ENCODE results near the gene PDE4D. TPM values are rescaled to one million over a fixed set of nuclear protein-coding genes. Genes with fewer than 3 reads are reported as not detected.

PDE4D gene
- total and polyA plus RNA-seq, 10 of the 15 experiments (the other 5 are each of a cell fraction or from before 2014, with no cell fraction given) = 0.87 to 4.1 (median 2.2) TPM

DNA sequence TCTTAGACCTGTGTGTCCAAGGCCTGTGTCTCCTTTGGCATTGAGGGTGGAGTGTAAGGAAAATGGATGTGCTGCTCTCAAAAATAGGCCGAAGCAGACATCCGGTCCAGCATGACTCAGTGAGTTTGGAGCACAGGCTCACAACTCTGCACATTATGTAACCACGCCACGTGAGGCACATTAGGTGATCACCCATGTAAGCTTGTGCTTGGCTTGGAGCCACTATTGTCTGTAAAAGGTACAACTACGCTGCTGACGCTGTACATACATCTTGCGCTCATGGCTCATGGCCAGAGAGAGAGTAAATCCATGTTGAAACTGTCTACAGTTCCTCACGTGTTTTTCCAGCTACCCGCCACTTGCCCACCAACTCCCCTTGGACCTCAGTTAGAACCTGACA lies 177.5 kb downstream of the PDE4D start (continued):
- no peak for TF ChIP-seq BMI1 (IDR thresholded peaks at IDR 0.05; ENCODE audit: borderline replicate concordance)
- TF ChIP-seq SIN3A (IDR thresholded peaks at IDR 0.05; ENCODE audit: low read depth, low read length) = no peak
- no peak for TF ChIP-seq MXI1 (IDR thresholded peaks at IDR 0.05; ENCODE audit: low read depth, low read length)

DNA sequence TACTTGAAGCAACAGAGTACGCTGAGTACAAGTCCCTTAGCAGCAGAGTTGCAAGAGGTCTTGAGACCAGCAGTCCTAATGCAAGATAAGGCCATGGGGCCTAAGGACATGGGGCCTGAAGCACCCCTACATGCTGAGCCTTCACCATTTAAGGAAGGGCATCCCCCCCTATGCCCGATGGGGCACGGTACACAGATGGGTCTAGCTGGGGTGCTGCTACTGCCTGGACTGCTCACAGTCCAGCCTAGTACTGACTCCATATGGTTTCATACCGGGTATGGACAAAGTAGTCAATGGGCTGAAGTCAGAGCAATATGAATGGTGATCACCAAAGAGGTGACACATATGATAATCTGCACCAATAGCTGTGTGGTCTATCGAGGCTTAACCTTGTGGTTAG lies 178.3 kb downstream of the PDE4D start:
- ChIA-PET RAD21 (ENCODE audit: unreplicated experiment) (no interaction called here), CTCF (interaction anchor here (1.5 kb wide), 1 partner anchor 42 kb away, joined by 4 read pairs; no protein-coding TSS in a partner anchor), SMC1A (ENCODE audit: uncharacterized antibody, unreplicated experiment) (no interaction called here), POLR2A (no interaction called here)
- H3K4me3 ChIP-seq = no peak overlapping the region
- H3K27ac ChIP-seq (ENCODE audit: control insufficient read depth, insufficient read depth) = no peak overlapping the region
- no peaks in the 10 kb centered on the region for H3K36me3 ChIP-seq (ENCODE audit: control insufficient read depth in 2 of 2, insufficient read depth in 2 of 2, low read length in 1 of 2)
- no TSS peak for BruUV-seq (replicated peaks)
- in situ Hi-C loops (cut with MboI) = no loop called here
- FAIRE-seq (no peak), DNase-seq (ENCODE audit: low read depth, low spot score) (no peak), ATAC-seq (no peak)
- H3K9me3 ChIP-seq (replicated peaks; ENCODE audit: control insufficient read depth, insufficient read depth, low read length) = no peaks in the 10 kb centered on the region; the same call in 2 of the 3 replicates
- no peaks in the 10 kb centered on the region for H3K79me2 ChIP-seq (ENCODE audit: control insufficient read depth, insufficient read depth, low read length)
- 48% methylated on average over 5 of the region's 5 CpGs for WGBS (ENCODE audit: insufficient coverage, insufficient replicate concordance, low lambda C conversion rate, missing lambda C conversion rate)
- no peak overlapping the region for H3K9ac ChIP-seq (ENCODE audit: control insufficient read depth, insufficient read depth, low read length)
- intact Hi-C loops (cut with micrococcal nuclease; ENCODE audit: unreplicated experiment) = no loop called here
- no peak overlapping the region for H3K4me2 ChIP-seq (ENCODE audit: control insufficient read depth, insufficient read depth)
- no peaks in the 10 kb centered on the region for H4K20me1 ChIP-seq (ENCODE audit: control insufficient read depth, insufficient read depth)
- no peak overlapping the region for H2AFZ ChIP-seq (ENCODE audit: control insufficient read depth, low read depth, low read length)
- no peaks in the 10 kb centered on the region for H3K27me3 ChIP-seq (replicated peaks in 1 of 2; ENCODE audit: control insufficient read depth in 2 of 2, insufficient read depth in 2 of 2, low read length in 1 of 2)
- H3K4me1 ChIP-seq (ENCODE audit: control insufficient read depth, insufficient read depth, low read length) = no peaks in the 10 kb centered on the region
- TF ChIP-seq EED (IDR thresholded peaks at IDR 0.05; ENCODE audit: low read depth) (no peak), ZZZ3 (IDR thresholded peaks at IDR 0.05; ENCODE audit: control insufficient read depth, insufficient read length, low read depth) (no peak), SMAD5 (IDR thresholded peaks at IDR 0.05; ENCODE audit: low read depth) (no peak), CEBPB (IDR thresholded peaks at IDR 0.05; ENCODE audit: borderline replicate concordance in 1 of 2, low read depth in 2 of 2, low read length in 2 of 2) (no peak)
- TF ChIP-seq, protein P1, sequence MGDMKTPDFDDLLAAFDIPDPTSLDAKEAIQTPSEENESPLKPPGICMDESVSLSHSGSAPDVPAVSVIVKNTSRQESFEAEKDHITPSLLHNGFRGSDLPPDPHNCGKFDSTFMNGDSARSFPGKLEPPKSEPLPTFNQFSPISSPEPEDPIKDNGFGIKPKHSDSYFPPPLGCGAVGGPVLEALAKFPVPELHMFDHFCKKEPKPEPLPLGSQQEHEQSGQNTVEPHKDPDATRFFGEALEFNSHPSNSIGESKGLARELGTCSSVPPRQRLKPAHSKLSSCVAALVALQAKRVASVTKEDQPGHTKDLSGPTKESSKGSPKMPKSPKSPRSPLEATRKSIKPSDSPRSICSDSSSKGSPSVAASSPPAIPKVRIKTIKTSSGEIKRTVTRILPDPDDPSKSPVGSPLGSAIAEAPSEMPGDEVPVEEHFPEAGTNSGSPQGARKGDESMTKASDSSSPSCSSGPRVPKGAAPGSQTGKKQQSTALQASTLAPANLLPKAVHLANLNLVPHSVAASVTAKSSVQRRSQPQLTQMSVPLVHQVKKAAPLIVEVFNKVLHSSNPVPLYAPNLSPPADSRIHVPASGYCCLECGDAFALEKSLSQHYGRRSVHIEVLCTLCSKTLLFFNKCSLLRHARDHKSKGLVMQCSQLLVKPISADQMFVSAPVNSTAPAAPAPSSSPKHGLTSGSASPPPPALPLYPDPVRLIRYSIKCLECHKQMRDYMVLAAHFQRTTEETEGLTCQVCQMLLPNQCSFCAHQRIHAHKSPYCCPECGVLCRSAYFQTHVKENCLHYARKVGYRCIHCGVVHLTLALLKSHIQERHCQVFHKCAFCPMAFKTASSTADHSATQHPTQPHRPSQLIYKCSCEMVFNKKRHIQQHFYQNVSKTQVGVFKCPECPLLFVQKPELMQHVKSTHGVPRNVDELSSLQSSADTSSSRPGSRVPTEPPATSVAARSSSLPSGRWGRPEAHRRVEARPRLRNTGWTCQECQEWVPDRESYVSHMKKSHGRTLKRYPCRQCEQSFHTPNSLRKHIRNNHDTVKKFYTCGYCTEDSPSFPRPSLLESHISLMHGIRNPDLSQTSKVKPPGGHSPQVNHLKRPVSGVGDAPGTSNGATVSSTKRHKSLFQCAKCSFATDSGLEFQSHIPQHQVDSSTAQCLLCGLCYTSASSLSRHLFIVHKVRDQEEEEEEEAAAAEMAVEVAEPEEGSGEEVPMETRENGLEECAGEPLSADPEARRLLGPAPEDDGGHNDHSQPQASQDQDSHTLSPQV (IDR thresholded peaks at IDR 0.05) = no peak
- TF ChIP-seq, protein P2, sequence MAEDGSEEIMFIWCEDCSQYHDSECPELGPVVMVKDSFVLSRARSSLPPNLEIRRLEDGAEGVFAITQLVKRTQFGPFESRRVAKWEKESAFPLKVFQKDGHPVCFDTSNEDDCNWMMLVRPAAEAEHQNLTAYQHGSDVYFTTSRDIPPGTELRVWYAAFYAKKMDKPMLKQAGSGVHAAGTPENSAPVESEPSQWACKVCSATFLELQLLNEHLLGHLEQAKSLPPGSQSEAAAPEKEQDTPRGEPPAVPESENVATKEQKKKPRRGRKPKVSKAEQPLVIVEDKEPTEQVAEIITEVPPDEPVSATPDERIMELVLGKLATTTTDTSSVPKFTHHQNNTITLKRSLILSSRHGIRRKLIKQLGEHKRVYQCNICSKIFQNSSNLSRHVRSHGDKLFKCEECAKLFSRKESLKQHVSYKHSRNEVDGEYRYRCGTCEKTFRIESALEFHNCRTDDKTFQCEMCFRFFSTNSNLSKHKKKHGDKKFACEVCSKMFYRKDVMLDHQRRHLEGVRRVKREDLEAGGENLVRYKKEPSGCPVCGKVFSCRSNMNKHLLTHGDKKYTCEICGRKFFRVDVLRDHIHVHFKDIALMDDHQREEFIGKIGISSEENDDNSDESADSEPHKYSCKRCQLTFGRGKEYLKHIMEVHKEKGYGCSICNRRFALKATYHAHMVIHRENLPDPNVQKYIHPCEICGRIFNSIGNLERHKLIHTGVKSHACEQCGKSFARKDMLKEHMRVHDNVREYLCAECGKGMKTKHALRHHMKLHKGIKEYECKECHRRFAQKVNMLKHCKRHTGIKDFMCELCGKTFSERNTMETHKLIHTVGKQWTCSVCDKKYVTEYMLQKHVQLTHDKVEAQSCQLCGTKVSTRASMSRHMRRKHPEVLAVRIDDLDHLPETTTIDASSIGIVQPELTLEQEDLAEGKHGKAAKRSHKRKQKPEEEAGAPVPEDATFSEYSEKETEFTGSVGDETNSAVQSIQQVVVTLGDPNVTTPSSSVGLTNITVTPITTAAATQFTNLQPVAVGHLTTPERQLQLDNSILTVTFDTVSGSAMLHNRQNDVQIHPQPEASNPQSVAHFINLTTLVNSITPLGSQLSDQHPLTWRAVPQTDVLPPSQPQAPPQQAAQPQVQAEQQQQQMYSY (CRISPR knock-in tag; IDR thresholded peaks at IDR 0.05) = no peak
- TF ChIP-seq, protein P3, sequence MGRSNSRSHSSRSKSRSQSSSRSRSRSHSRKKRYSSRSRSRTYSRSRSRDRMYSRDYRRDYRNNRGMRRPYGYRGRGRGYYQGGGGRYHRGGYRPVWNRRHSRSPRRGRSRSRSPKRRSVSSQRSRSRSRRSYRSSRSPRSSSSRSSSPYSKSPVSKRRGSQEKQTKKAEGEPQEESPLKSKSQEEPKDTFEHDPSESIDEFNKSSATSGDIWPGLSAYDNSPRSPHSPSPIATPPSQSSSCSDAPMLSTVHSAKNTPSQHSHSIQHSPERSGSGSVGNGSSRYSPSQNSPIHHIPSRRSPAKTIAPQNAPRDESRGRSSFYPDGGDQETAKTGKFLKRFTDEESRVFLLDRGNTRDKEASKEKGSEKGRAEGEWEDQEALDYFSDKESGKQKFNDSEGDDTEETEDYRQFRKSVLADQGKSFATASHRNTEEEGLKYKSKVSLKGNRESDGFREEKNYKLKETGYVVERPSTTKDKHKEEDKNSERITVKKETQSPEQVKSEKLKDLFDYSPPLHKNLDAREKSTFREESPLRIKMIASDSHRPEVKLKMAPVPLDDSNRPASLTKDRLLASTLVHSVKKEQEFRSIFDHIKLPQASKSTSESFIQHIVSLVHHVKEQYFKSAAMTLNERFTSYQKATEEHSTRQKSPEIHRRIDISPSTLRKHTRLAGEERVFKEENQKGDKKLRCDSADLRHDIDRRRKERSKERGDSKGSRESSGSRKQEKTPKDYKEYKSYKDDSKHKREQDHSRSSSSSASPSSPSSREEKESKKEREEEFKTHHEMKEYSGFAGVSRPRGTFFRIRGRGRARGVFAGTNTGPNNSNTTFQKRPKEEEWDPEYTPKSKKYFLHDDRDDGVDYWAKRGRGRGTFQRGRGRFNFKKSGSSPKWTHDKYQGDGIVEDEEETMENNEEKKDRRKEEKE (IDR thresholded peaks at IDR 0.05) = no peak
- TF ChIP-seq, protein P4, sequence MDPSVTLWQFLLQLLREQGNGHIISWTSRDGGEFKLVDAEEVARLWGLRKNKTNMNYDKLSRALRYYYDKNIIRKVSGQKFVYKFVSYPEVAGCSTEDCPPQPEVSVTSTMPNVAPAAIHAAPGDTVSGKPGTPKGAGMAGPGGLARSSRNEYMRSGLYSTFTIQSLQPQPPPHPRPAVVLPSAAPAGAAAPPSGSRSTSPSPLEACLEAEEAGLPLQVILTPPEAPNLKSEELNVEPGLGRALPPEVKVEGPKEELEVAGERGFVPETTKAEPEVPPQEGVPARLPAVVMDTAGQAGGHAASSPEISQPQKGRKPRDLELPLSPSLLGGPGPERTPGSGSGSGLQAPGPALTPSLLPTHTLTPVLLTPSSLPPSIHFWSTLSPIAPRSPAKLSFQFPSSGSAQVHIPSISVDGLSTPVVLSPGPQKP (IDR thresholded peaks at IDR 0.05; ENCODE audit: low read depth, low read length) = no peak

Data from GM12878 (cell line).